ENCODE results near the gene ROR1. TPM values are rescaled to one million over a fixed set of nuclear protein-coding genes. Genes with fewer than 3 reads are reported as not detected.

ROR1 gene
- total and polyA plus RNA-seq, 2 of the 13 experiments (the other 11 are each of a cell fraction or from before 2014, with no cell fraction given): 0.58 to 2.3 TPM

- POLR2A ChIA-PET: no interaction called here
- no peak for DNase-seq (ENCODE audit: low spot score)
- H3K36me3 ChIP-seq (replicated peaks in 1 of 2; ENCODE audit: control insufficient read depth in 1 of 2, insufficient read depth in 2 of 2, low read length in 2 of 2): no peaks in the 10 kb centered on the region
- intact Hi-C loops (cut with micrococcal nuclease; ENCODE audit: unreplicated experiment) (no loop called here), in situ Hi-C loops (cut with HindIII; ENCODE audit: extremely low pct_ligation_motif_present, low pct_unique_long_range_greater_than_20kb) (loop anchor here (25.0 kb wide), 2 partner anchors 214 to 289 kb away; no protein-coding TSS in a partner anchor)
- no peak for TF ChIP-seq PRPF4 (IDR thresholded peaks at IDR 0.05; ENCODE audit: low read depth, low read length, poor library complexity, severe bottlenecking)
- 0 out of 2 replicates have a peak, but pooled peaks have one; percentile 36 for TF ChIP-seq NFE2L2 (IDR thresholded peaks at IDR 0.05; ENCODE audit: low read length)
- no peak for TF ChIP-seq CHD4 (IDR thresholded peaks at IDR 0.05; ENCODE audit: borderline replicate concordance, low read length)
- TF ChIP-seq TEF (CRISPR knock-in tag; IDR thresholded peaks at IDR 0.05): no peak
- H2AFZ ChIP-seq (ENCODE audit: low read length): no peak overlapping the region
- no peak overlapping the region for H3K4me3 ChIP-seq (replicated peaks in 1 of 3; ENCODE audit: insufficient read depth in 1 of 3, low read depth in 2 of 3, low read length in 3 of 3)
- no peak overlapping the region for H3K4me2 ChIP-seq (ENCODE audit: low read depth, low read length)
- H3K9me3 ChIP-seq (ENCODE audit: low read length): no peaks in the 10 kb centered on the region
- no peak overlapping the region for H3K9ac ChIP-seq (ENCODE audit: insufficient read depth, low read depth, low read length)
- no peaks in the 10 kb centered on the region; a peak in 1 of 5 replicates for H3K27me3 ChIP-seq (ENCODE audit: control insufficient read depth in 1 of 2, insufficient read depth in 2 of 2, low read length in 2 of 2)
- H3K79me2 ChIP-seq (ENCODE audit: insufficient read depth, low read length): no peaks in the 10 kb centered on the region
- 50% methylated on average over 4 of the region's 6 CpGs for WGBS (ENCODE audit: low lambda C conversion rate)
- CTCF ChIA-PET (ENCODE audit: low intra/inter-chr PET ratio, low total read pairs): no interaction called here
- no peaks in the 10 kb centered on the region for H3K4me1 ChIP-seq (ENCODE audit: insufficient read depth, low read length)
- no TSS peak for BruUV-seq (replicated peaks)
- FAIRE-seq: no peak
- no peak overlapping the region for H3K27ac ChIP-seq (ENCODE audit: extremely low read length, insufficient read depth, low read length)
- ATAC-seq: no peak
- no peaks in the 10 kb centered on the region for H4K20me1 ChIP-seq (ENCODE audit: insufficient read depth, low read length)
Measured at GRCh38 chr1:63901094-63901493, 127.3 kb downstream of the ROR1 start.

GRCh38 chr1:63902844-63903589, 129.2 kb downstream of the ROR1 start:
- CTCF ChIA-PET (ENCODE audit: low intra/inter-chr PET ratio, low total read pairs): no interaction called here

More at GRCh38 chr1:63902844-63903589, 129.2 kb downstream of the ROR1 start:
- Histone ChIP-seq H4K20me1 (ENCODE audit: insufficient read depth, low read length) (no peaks in the 10 kb centered on the region), H3K9me3 (ENCODE audit: low read length) (no peaks in the 10 kb centered on the region), H3K9ac (ENCODE audit: insufficient read depth, low read depth, low read length) (no peak overlapping the region), H3K27ac (ENCODE audit: extremely low read length, insufficient read depth, low read length) (no peak overlapping the region), H3K27me3 (ENCODE audit: control insufficient read depth in 1 of 2, insufficient read depth in 2 of 2, low read length in 2 of 2) (no peaks in the 10 kb centered on the region; a peak in 1 of 5 replicates), H2AFZ (ENCODE audit: low read length) (no peak overlapping the region), H3K79me2 (ENCODE audit: insufficient read depth, low read length) (no peaks in the 10 kb centered on the region), H3K4me2 (ENCODE audit: low read depth, low read length) (no peak overlapping the region), H3K36me3 (replicated peaks in 1 of 2; ENCODE audit: control insufficient read depth in 1 of 2, insufficient read depth in 2 of 2, low read length in 2 of 2) (no peaks in the 10 kb centered on the region), H3K4me3 (replicated peaks in 1 of 3; ENCODE audit: insufficient read depth in 1 of 3, low read depth in 2 of 3, low read length in 3 of 3) (no peak overlapping the region), H3K4me1 (ENCODE audit: insufficient read depth, low read length) (no peaks in the 10 kb centered on the region)
- FAIRE-seq (no peak), DNase-seq (ENCODE audit: low spot score) (no peak), ATAC-seq (no peak)
- 32% methylated on average over 3 of the region's 4 CpGs for WGBS (ENCODE audit: low lambda C conversion rate)
- POLR2A ChIA-PET: no interaction called here
- no TSS peak for BruUV-seq (replicated peaks)
- intact Hi-C loops (cut with micrococcal nuclease; ENCODE audit: unreplicated experiment): no loop called here
- in situ Hi-C loops (cut with HindIII; ENCODE audit: extremely low pct_ligation_motif_present, low pct_unique_long_range_greater_than_20kb): loop anchor here (25.0 kb wide), 2 partner anchors 216 to 291 kb away; no protein-coding TSS in a partner anchor
- TF ChIP-seq ATF7 (IDR thresholded peaks at IDR 0.05) (peak; percentile 91), ATF7 (CRISPR knock-in tag; IDR thresholded peaks at IDR 0.05) (no peak), STAG1 (CRISPR knock-in tag; IDR thresholded peaks at IDR 0.05) (no peak)

Measured in HepG2 (cell line).